ENCODE measurements around the gene IKZF4.
"Not testable (repeated sequence)": the region's sequence is repeated elsewhere in the genome, so short reads cannot be mapped to it uniquely, and the experiment has no call there.

IKZF4 gene

DNA sequence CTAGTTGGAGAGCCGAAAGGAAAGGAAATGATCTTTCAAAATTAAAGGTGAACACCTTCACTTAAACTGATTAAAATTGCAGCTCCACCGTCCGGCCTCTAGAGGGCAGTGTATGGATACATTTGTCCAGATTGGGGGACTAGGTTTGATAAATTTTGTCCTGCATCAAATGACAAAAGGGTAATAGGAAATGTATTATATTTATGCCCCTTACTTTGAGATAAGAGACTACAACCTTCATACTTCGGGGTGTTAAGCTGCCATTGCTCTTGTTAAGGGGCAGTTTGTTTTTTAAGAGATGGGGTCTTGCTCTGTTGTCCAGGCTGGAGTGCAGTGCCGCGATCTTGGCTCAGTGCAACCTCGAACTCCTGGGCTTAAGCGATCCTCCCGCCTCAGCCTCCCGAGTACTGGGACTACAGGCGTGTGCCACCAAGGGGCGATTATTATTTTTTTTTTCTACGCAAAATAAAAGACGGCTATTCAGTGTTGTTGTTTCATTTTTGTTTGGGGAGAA, 24.6 kb upstream of the IKZF4 start:
- Histone ChIP-seq H3K9me2 (replicated peaks; ENCODE audit: control insufficient read depth, low read length) (no peaks in the 10 kb centered on the region), H3K36me3 (ENCODE audit: control insufficient read depth, low read length) (peaks cover 22% of the 10 kb centered on the region), H3K27me3 (ENCODE audit: control insufficient read depth, low read length) (peaks cover 13% of the 10 kb centered on the region), H3K4me3 (ENCODE audit: low read length) (no peak overlapping the region), H3K79me2 (ENCODE audit: control insufficient read depth, low read length) (no peaks in the 10 kb centered on the region), H4K20me1 (ENCODE audit: control insufficient read depth, insufficient read depth, low read depth, low read length) (no peaks in the 10 kb centered on the region), H3K4me2 (ENCODE audit: low read length) (no peak overlapping the region), H3F3A (ENCODE audit: control insufficient read depth, insufficient read depth) (peaks cover 7% of the 10 kb centered on the region), H3K27ac (ENCODE audit: low read depth, low read length) (no peak overlapping the region), H3K9me3 (ENCODE audit: control insufficient read depth, insufficient read depth, low read length) (no peaks in the 10 kb centered on the region), H3K4me1 (ENCODE audit: control insufficient read depth, low read length) (peaks cover 9% of the 10 kb centered on the region)
- TF ChIP-seq EZH2phosphoT487 (IDR thresholded peaks at IDR 0.05; ENCODE audit: borderline replicate concordance, low read length): no peak
- TF ChIP-seq, protein P1, sequence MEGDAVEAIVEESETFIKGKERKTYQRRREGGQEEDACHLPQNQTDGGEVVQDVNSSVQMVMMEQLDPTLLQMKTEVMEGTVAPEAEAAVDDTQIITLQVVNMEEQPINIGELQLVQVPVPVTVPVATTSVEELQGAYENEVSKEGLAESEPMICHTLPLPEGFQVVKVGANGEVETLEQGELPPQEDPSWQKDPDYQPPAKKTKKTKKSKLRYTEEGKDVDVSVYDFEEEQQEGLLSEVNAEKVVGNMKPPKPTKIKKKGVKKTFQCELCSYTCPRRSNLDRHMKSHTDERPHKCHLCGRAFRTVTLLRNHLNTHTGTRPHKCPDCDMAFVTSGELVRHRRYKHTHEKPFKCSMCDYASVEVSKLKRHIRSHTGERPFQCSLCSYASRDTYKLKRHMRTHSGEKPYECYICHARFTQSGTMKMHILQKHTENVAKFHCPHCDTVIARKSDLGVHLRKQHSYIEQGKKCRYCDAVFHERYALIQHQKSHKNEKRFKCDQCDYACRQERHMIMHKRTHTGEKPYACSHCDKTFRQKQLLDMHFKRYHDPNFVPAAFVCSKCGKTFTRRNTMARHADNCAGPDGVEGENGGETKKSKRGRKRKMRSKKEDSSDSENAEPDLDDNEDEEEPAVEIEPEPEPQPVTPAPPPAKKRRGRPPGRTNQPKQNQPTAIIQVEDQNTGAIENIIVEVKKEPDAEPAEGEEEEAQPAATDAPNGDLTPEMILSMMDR (IDR thresholded peaks at IDR 0.05; ENCODE audit: low read depth, low read length, poor library complexity, severe bottlenecking): peak; percentile 87

DNA sequence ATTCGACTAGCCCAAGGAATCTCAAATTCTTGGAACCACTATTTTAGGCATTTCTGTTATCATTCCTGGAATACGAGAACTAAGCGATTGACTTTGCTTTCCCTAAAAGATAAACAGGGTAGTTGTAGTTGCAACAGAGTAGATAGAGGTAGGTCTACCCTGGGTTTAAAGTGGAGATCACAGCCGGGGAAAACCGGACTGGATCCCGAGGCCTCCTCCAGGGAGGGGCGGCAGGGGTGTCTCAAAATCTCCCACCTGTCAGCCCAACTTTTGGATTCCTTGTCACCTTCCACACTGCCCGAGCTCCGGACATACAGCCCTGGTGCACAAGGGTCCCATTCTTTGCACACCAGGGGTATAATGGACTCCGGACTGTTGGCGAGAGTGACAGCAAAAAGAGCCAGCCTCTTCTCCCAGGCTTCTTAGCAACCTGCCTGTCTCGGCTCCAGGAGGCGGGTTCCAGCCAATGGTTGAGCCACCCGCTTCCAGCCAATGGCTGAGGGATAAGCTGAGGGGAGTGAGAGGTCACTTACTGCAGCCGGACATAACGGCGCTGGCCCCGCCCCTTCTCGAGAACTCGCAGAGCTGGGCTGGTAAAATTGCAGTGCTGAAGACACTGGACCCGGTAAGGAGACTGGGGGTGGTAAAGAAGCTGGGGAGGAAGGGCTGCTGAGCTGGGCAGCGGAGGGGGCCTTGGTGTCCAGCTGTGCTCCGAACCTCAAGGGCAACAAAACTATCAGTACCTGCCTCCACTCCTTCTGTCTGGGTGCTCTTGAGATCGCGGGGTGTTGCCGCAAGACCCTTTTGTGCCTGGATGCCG, 23.9 kb upstream of the IKZF4 start, which contains the start of gene SUOX:
TSS of gene SUOX (plus strand) at position 562 of the 820 bp plus-strand sequence. CDS start 4,946 bp downstream, outside the sequence.
- Histone ChIP-seq H3K9me3 (ENCODE audit: control insufficient read depth, insufficient read depth, low read length) (no peaks in the 10 kb centered on the region), H3K79me2 (ENCODE audit: control insufficient read depth, low read length) (no peaks in the 10 kb centered on the region), H3K36me3 (ENCODE audit: control insufficient read depth, low read length) (peaks cover 19% of the 10 kb centered on the region), H3F3A (ENCODE audit: control insufficient read depth, insufficient read depth) (peaks cover 7% of the 10 kb centered on the region), H3K4me3 (ENCODE audit: low read length) (no peak within 1 kb of the TSS), H3K27me3 (ENCODE audit: control insufficient read depth, low read length) (peaks cover 13% of the 10 kb centered on the region), H3K4me2 (ENCODE audit: low read length) (peak within 1 kb of the TSS; percentile 28; the same call in 1 of the 2 replicates), H4K20me1 (ENCODE audit: control insufficient read depth, insufficient read depth, low read depth, low read length) (no peaks in the 10 kb centered on the region), H3K9me2 (replicated peaks; ENCODE audit: control insufficient read depth, low read length) (no peaks in the 10 kb centered on the region), H3K27ac (ENCODE audit: low read depth, low read length) (no peak within 1 kb of the TSS), H3K4me1 (ENCODE audit: control insufficient read depth, low read length) (peaks cover 9% of the 10 kb centered on the region)
- TF ChIP-seq EZH2phosphoT487 (IDR thresholded peaks at IDR 0.05; ENCODE audit: borderline replicate concordance, low read length): no peak
- TF ChIP-seq, protein P1 (IDR thresholded peaks at IDR 0.05; ENCODE audit: low read depth, low read length, poor library complexity, severe bottlenecking): no peak

DNA sequence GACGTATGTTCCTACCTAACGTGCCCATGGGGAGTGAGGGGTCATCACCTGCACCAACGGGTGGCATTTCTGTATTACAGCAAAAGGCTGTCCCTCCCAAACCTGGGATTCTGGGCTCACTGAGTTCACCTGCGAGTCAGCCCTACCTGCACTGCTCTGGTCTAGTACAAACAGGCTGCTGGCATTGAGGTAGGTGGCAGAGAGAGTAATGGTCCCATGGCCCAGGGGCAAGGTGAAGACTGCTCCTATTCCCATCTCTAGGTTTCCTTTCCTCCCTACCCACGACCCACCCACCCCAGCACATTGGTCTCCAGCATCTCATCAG, 23.3 kb upstream of the IKZF4 start:
- no peaks in the 10 kb centered on the region for H3K79me2 ChIP-seq (ENCODE audit: control insufficient read depth, low read length)
- H3K27ac ChIP-seq (ENCODE audit: low read depth, low read length): no peak overlapping the region
- H4K20me1 ChIP-seq (ENCODE audit: control insufficient read depth, insufficient read depth, low read depth, low read length): no peaks in the 10 kb centered on the region
- H3F3A ChIP-seq (ENCODE audit: control insufficient read depth, insufficient read depth): peaks cover 7% of the 10 kb centered on the region
- H3K36me3 ChIP-seq (ENCODE audit: control insufficient read depth, low read length): peaks cover 14% of the 10 kb centered on the region
- H3K9me3 ChIP-seq (ENCODE audit: control insufficient read depth, insufficient read depth, low read length): no peaks in the 10 kb centered on the region
- peaks cover 9% of the 10 kb centered on the region for H3K4me1 ChIP-seq (ENCODE audit: control insufficient read depth, low read length)
- H3K9me2 ChIP-seq (replicated peaks; ENCODE audit: control insufficient read depth, low read length): no peaks in the 10 kb centered on the region
- no peak overlapping the region for H3K4me3 ChIP-seq (ENCODE audit: low read length)
- TF ChIP-seq EZH2phosphoT487 (IDR thresholded peaks at IDR 0.05; ENCODE audit: borderline replicate concordance, low read length): no peak
- TF ChIP-seq, protein P1 (IDR thresholded peaks at IDR 0.05; ENCODE audit: low read depth, low read length, poor library complexity, severe bottlenecking): no peak
- H3K4me2 ChIP-seq (ENCODE audit: low read length): no peak overlapping the region
- peaks cover 13% of the 10 kb centered on the region for H3K27me3 ChIP-seq (ENCODE audit: control insufficient read depth, low read length)

DNA sequence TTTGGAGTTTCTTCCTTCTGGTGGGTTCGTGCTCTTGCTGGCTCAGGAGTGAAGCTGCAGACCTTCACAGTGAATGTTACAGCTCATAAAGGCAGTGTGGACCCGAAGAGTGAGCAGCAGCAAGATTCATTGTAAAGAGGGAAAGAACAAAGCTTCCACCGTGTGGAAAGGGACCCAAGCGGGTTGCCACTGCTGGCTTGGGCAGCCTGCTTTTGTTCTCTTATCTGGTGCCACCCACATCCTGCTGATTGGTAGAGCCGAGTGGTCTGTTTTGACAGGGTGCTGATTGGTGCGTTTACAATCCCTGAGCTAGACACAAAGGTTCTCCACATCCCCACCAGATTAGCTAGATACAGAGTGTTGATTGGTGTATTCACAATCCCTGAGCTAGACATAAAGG, 21.3 kb upstream of the IKZF4 start:
- H3K4me3 ChIP-seq (ENCODE audit: low read length); H3F3A ChIP-seq (ENCODE audit: control insufficient read depth, insufficient read depth); H3K79me2 ChIP-seq (ENCODE audit: control insufficient read depth, low read length); H3K27ac ChIP-seq (ENCODE audit: low read depth, low read length); H3K9me2 ChIP-seq (replicated peaks; ENCODE audit: control insufficient read depth, low read length); H3K9me3 ChIP-seq (ENCODE audit: control insufficient read depth, insufficient read depth, low read length); H3K36me3 ChIP-seq (ENCODE audit: control insufficient read depth, low read length); H4K20me1 ChIP-seq (ENCODE audit: control insufficient read depth, insufficient read depth, low read depth, low read length); H3K4me2 ChIP-seq (ENCODE audit: low read length); H3K4me1 ChIP-seq (ENCODE audit: control insufficient read depth, low read length): not testable (repeated sequence)
- H3K27me3 ChIP-seq (ENCODE audit: control insufficient read depth, low read length): peaks cover 13% of the 10 kb centered on the region

DNA sequence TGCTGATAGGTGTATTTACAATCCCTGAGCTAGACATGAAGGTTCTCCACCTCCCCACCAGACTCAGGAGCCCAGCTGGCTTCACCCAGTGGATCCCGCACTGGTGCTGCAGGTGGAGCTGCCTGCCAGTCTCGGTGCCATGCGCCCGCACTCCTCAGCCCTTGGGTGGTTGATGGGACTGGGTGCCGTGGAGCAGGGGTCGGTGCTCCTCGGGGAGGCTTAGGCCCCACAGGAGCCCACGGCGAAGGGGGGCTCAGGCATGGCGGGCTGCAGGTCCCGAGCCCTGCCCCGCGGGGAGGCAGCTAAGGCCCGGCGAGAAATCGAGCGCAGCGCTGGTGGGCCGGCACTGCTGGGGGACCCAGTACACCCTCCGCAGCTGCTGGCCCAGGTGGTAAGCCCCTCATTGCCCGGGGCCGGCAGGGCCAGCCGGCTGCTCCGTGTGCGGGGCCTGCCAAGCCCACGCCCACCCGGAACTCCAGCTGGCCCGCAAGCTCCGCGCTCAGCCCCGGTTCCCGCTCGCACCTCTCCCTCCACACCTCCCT, 20.8 kb upstream of the IKZF4 start:
- not testable (repeated sequence) for H3K4me1 ChIP-seq (ENCODE audit: control insufficient read depth, low read length); H3K9me3 ChIP-seq (ENCODE audit: control insufficient read depth, insufficient read depth, low read length); H3K36me3 ChIP-seq (ENCODE audit: control insufficient read depth, low read length); H3K4me3 ChIP-seq (ENCODE audit: low read length); H3K4me2 ChIP-seq (ENCODE audit: low read length); H3K9me2 ChIP-seq (replicated peaks; ENCODE audit: control insufficient read depth, low read length); H4K20me1 ChIP-seq (ENCODE audit: control insufficient read depth, insufficient read depth, low read depth, low read length); H3F3A ChIP-seq (ENCODE audit: control insufficient read depth, insufficient read depth); H3K27ac ChIP-seq (ENCODE audit: low read depth, low read length); H3K79me2 ChIP-seq (ENCODE audit: control insufficient read depth, low read length)
- peaks cover 13% of the 10 kb centered on the region for H3K27me3 ChIP-seq (ENCODE audit: control insufficient read depth, low read length)

Data from DOHH2 (cell line).